ENCODE results near the gene NFIX. TPM values are rescaled to one million over a fixed set of nuclear protein-coding genes. Genes with fewer than 3 reads are reported as not detected.

NFIX gene
- total RNA-seq, 2 experiments from 2014 or later, result 3.0 to 3.3 TPM

GRCh38 chr19:13047374-13047773 lies 52.1 kb downstream of the NFIX start:
- POLR2A ChIA-PET, result no interaction called here
- ATAC-seq (ENCODE audit: poor library complexity), result no peak
- H3K27ac ChIP-seq (ENCODE audit: low read depth in 1 of 2, low read length in 2 of 2), result no peak overlapping the region
- intact Hi-C loops (cut with DNase I, micrococcal nuclease), result no loop called here
- H3K4me1 ChIP-seq (ENCODE audit: insufficient read depth, low read length), result peaks cover 19% of the 10 kb centered on the region
- H3K4me3 ChIP-seq (ENCODE audit: low read length), result no peak overlapping the region
- no peaks in the 10 kb centered on the region for H3K27me3 Mint-ChIP-seq
- no peaks in the 10 kb centered on the region for H3K36me3 ChIP-seq (ENCODE audit: insufficient read depth, low read length)
- peaks cover 0 to 7% of the 10 kb centered on the region in 2 experiments for H3K27me3 ChIP-seq (ENCODE audit: control insufficient read depth in 1 of 2, insufficient read depth in 2 of 2, low read length in 2 of 2)
- TF ChIP-seq CTCF (IDR thresholded peaks at IDR 0.05), result no peak
- CTCF ChIA-PET, result no interaction called here
- no peak overlapping the region for H3K4me3 Mint-ChIP-seq
- DNase-seq, result no peak
- H3K36me3 Mint-ChIP-seq (ENCODE audit: low read depth), result no peaks in the 10 kb centered on the region
- H3K4me1 Mint-ChIP-seq (ENCODE audit: low read depth), result peaks cover 11% of the 10 kb centered on the region
- no peaks in the 10 kb centered on the region for H3K9me3 Mint-ChIP-seq
- no peaks in the 10 kb centered on the region for H3K9me3 ChIP-seq (ENCODE audit: control insufficient read depth in 1 of 2, insufficient read depth in 1 of 2, low read length in 2 of 2)
- H3K27ac Mint-ChIP-seq, result no peak overlapping the region

DNA sequence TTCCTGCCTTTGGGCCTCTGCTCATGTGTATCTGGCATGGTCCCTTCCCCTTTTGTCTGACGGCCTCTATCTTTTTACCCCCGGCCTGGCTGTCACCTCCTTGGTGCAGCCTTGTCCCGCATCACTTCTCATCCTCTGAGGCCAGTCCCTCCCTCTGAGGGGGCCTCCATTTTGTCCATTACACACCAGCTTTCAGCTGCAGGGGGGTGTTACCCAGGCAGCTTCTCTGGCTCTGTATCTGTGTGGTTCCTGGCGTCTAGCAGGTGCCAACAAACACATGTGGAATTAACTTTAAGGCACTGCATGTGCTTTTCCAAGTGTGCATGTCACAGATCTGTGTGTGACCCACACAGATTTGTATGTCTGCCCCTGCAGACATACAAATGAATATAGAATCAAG lies 55.0 kb downstream of the NFIX start:
- no peaks in the 10 kb centered on the region for H3K9me3 ChIP-seq (ENCODE audit: control insufficient read depth in 1 of 2, insufficient read depth in 1 of 2, low read length in 2 of 2)
- POLR2A ChIA-PET, result no interaction called here
- no peak overlapping the region for H3K27ac Mint-ChIP-seq

DNA sequence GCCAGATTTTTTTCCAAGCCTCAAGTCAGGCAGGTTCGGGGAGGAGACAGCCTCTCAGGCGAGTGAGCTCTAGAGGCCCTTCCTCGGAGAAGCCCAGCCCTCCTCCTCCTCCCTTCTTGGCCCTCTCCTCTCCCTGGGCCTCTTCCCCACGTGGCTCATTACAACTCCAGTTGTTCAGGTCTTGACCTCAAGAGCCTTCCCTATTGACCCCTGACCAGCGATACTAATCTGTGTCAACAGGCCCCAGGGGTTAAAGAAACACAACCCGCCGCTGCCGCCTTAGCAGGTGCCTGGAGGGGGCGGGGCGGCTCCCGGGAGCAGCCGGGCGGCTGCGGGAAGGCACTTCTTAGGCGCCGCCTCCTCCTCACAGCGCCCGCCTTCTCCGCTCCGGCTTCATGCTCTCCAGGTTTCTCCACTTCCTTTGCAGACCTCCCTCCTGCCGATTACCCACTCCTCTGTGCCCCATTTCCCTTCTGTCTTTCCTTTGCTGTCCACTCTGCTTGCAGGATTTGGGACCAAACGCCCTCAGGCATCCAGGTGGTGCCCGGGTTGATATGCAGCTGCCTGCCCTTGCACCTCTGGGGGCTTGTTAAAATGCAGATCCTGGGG lies 56.4 kb downstream of the NFIX start:
- H3K27ac Mint-ChIP-seq, result no peak overlapping the region
- peaks cover 11% of the 10 kb centered on the region for H3K4me1 Mint-ChIP-seq (ENCODE audit: low read depth)
- H3K27me3 ChIP-seq (ENCODE audit: control insufficient read depth in 1 of 2, insufficient read depth in 2 of 2, low read length in 2 of 2), result peaks cover 0 to 5% of the 10 kb centered on the region in 2 experiments
- no peaks in the 10 kb centered on the region for H3K9me3 ChIP-seq (ENCODE audit: control insufficient read depth in 1 of 2, insufficient read depth in 1 of 2, low read length in 2 of 2)
- no peaks in the 10 kb centered on the region for H3K9me3 Mint-ChIP-seq
- CTCF ChIA-PET, result no interaction called here
- no peak overlapping the region for H3K4me3 Mint-ChIP-seq
- intact Hi-C loops (cut with DNase I, micrococcal nuclease), result no loop called here
- no peak overlapping the region for H3K27ac ChIP-seq (ENCODE audit: low read depth in 1 of 2, low read length in 2 of 2)
- H3K4me1 ChIP-seq (ENCODE audit: insufficient read depth, low read length), result peaks cover 14% of the 10 kb centered on the region
- POLR2A ChIA-PET, result no interaction called here
- no peaks in the 10 kb centered on the region for H3K36me3 ChIP-seq (ENCODE audit: insufficient read depth, low read length)
- TF ChIP-seq CTCF (IDR thresholded peaks at IDR 0.05), result no peak
- peak overlapping the region; percentile 3 for H3K4me3 ChIP-seq (ENCODE audit: low read length)
- H3K27me3 Mint-ChIP-seq, result no peaks in the 10 kb centered on the region
- DNase-seq (peak in 5 of 14 experiments; percentile 4 to 51 (median 35)), ATAC-seq (ENCODE audit: poor library complexity) (peak; percentile 62)
- no peaks in the 10 kb centered on the region for H3K36me3 Mint-ChIP-seq (ENCODE audit: low read depth)

More for the DNA sequence above, 55.0 kb downstream of the NFIX start:
- TF ChIP-seq CTCF (IDR thresholded peaks at IDR 0.05), result no peak
- peaks cover 11% of the 10 kb centered on the region for H3K4me1 Mint-ChIP-seq (ENCODE audit: low read depth)
- no peak overlapping the region for H3K4me3 Mint-ChIP-seq
- no peak for DNase-seq
- H3K9me3 Mint-ChIP-seq, result no peaks in the 10 kb centered on the region
- no peak for ATAC-seq (ENCODE audit: poor library complexity)
- H3K36me3 Mint-ChIP-seq (ENCODE audit: low read depth), result no peaks in the 10 kb centered on the region
- Histone ChIP-seq H3K36me3 (ENCODE audit: insufficient read depth, low read length) (no peaks in the 10 kb centered on the region), H3K4me1 (ENCODE audit: insufficient read depth, low read length) (peaks cover 14% of the 10 kb centered on the region), H3K27ac (ENCODE audit: low read depth in 1 of 2, low read length in 2 of 2) (no peak overlapping the region), H3K4me3 (ENCODE audit: low read length) (no peak overlapping the region), H3K27me3 (ENCODE audit: control insufficient read depth in 1 of 2, insufficient read depth in 2 of 2, low read length in 2 of 2) (peaks cover 0 to 5% of the 10 kb centered on the region in 2 experiments)
- CTCF ChIA-PET, result no interaction called here
- no peaks in the 10 kb centered on the region for H3K27me3 Mint-ChIP-seq
- intact Hi-C loops (cut with DNase I, micrococcal nuclease), result no loop called here
